GM12878 (cell line): Measurements from ENCODE around the gene C17orf50. TPM values are rescaled to one million over a fixed set of nuclear protein-coding genes. Genes with fewer than 3 reads are reported as not detected.

Experiments
- ATAC-seq: fragments of 200-7000 bp; cut with Tn5 transposase; 3 replicates; pipeline ENCODE4 v1.9.1; 2020; ENCODE audit warnings: mild to moderate bottlenecking, moderate library complexity
- BruUV-seq: library from RNA; stranded (reverse); fragments of 400-500 nt; replicated peaks from 2 replicates; lab custom pipeline; 2021; lab: Mats Ljungman, UMichigan
- CTCF ChIA-PET: fragments of 300-600 bp; sonication (Branson Sonifier 250); formaldehyde crosslinking; extraction: SDS; loops from one replicate; lab custom pipeline; 2021; ENCODE audit warnings: inconsistent platforms; lab: Yijun Ruan, JAX
- POLR2A ChIA-PET: fragments of 350-600 bp; formaldehyde crosslinking; extraction: SDS; loops from one replicate; lab custom pipeline; 2021; ENCODE audit warnings: inconsistent platforms; lab: Charles Lee
- RAD21 ChIA-PET: fragments of 300-600 bp; sonication (Branson Sonifier 250); formaldehyde crosslinking; loops from one replicate; lab custom pipeline; 2023; ENCODE audit warnings: antibody characterized with exemption; ENCODE audit not compliant: unreplicated experiment; lab: Charles Lee
- SMC1A ChIA-PET: fragments of 300-600 bp; sonication (Branson Sonifier 250); formaldehyde crosslinking; loops from one replicate; lab custom pipeline; 2023; ENCODE audit not compliant: unreplicated experiment, uncharacterized antibody; lab: Charles Lee
- DNase-seq: peaks from one replicate; pipeline ENCODE4 v3.0.0-alpha.2; 2011; ENCODE audit warnings: low read depth, low spot score
- FAIRE-seq: peaks from 3 replicates; lab custom pipeline; 2011; peaks lifted over from hg19 to GRCh38; lab: Jason Lieb, UNC
- H2AFZ ChIP-seq: 2 replicates; pipeline ENCODE4 v1.6.0; 2011; ENCODE audit warnings: low read depth, low read length, control low read depth; ENCODE audit not compliant: control insufficient read depth
- H3K27ac ChIP-seq: 2 replicates; pipeline ENCODE4 v1.5.1; 2011; ENCODE audit warnings: control low read depth; ENCODE audit not compliant: control insufficient read depth, insufficient read depth
- H3K27me3 ChIP-seq, 2 experiments: replicated peaks in 1 of 2; 2 replicates each; pipeline versions ENCODE4 v1.6.0 to v1.6.1; 2011; ENCODE audit warnings: low read length in 1 of 2; ENCODE audit not compliant: control insufficient read depth in 2 of 2, insufficient read depth in 2 of 2
- H3K36me3 ChIP-seq, 2 experiments: 2 replicates each; pipeline ENCODE4 v1.5.1; 2011; ENCODE audit warnings: low read length in 1 of 2; ENCODE audit not compliant: control insufficient read depth in 2 of 2, insufficient read depth in 2 of 2
- H3K4me1 ChIP-seq: 2 replicates; pipeline ENCODE4 v1.6.1; 2011; ENCODE audit warnings: mild to moderate bottlenecking, low read length, moderate library complexity, mixed read lengths; ENCODE audit not compliant: control insufficient read depth, insufficient read depth
- H3K4me2 ChIP-seq: 2 replicates; pipeline ENCODE4 v1.6.0; 2011; ENCODE audit warnings: control low read depth; ENCODE audit not compliant: control insufficient read depth, insufficient read depth
- H3K4me3 ChIP-seq: fragments of 200-600 bp; sonication (generic); 2 replicates; pipeline ENCODE4 v1.5.1; 2016
- H3K79me2 ChIP-seq: 2 replicates; pipeline ENCODE4 v1.6.0; 2011; ENCODE audit warnings: low read length; ENCODE audit not compliant: control insufficient read depth, insufficient read depth
- H3K9ac ChIP-seq: 2 replicates; pipeline ENCODE4 v1.8.0; 2011; ENCODE audit warnings: low read length, control low read depth, mixed read lengths; ENCODE audit not compliant: control insufficient read depth, insufficient read depth
- H3K9me3 ChIP-seq: replicated peaks from 3 replicates; pipeline ENCODE4 v1.5.1; 2011; ENCODE audit warnings: mild to moderate bottlenecking, low read length; ENCODE audit not compliant: control insufficient read depth, insufficient read depth
- H4K20me1 ChIP-seq: 2 replicates; pipeline ENCODE4 v1.6.0; 2011; ENCODE audit not compliant: control insufficient read depth, insufficient read depth
- BCLAF1 ChIP-seq: fragments of 450-650 bp; IDR thresholded peaks from 2 replicates; pipeline ENCODE4 v1.6.1; 2017; ENCODE audit warnings: antibody characterized with exemption, mild to moderate bottlenecking, moderate library complexity
- CREB1 ChIP-seq: IDR thresholded peaks from 2 replicates; pipeline ENCODE4 v1.6.1; 2012; ENCODE audit warnings: low read depth, mild to moderate bottlenecking, inconsistent platforms
- KLF5 ChIP-seq: fragments of 450-650 bp; IDR thresholded peaks from 2 replicates; pipeline ENCODE4 v1.6.1; 2014; ENCODE audit warnings: mild to moderate bottlenecking; ENCODE audit not compliant: partially characterized antibody
- PBX3 ChIP-seq: IDR thresholded peaks from 2 replicates; pipeline ENCODE4 v1.6.1; 2011; ENCODE audit warnings: mild to moderate bottlenecking, low read depth, low read length, moderate library complexity; ENCODE audit not compliant: insufficient replicate concordance
- SIN3A ChIP-seq: IDR thresholded peaks from 2 replicates; pipeline ENCODE4 v1.6.1; 2012; ENCODE audit warnings: low read depth, low read length, improper control_type of control experiment
- SRF ChIP-seq, 2 experiments: IDR thresholded peaks; 2 replicates each; pipeline ENCODE4 v1.6.1; 2011; ENCODE audit warnings: low read depth in 2 of 2, low read length in 2 of 2, mild to moderate bottlenecking in 1 of 2, moderate library complexity in 1 of 2
- TCF12 ChIP-seq: IDR thresholded peaks from 2 replicates; pipeline ENCODE4 v1.6.1; 2011; ENCODE audit warnings: low read depth, mild to moderate bottlenecking, low read length
- TCF7 ChIP-seq: IDR thresholded peaks from 2 replicates; pipeline ENCODE4 v1.6.1; 2014; ENCODE audit warnings: antibody characterized with exemption, borderline replicate concordance
- WGBS: methylation state at CpG from one replicate; pipeline ENCODE4 v1.1.6; 2016; ENCODE audit warnings: low lambda C conversion rate; ENCODE audit not compliant: insufficient replicate concordance, insufficient coverage; ENCODE audit errors: missing lambda C conversion rate; 5-methylcytosine and 5-hydroxymethylcytosine counted together
- in situ Hi-C: fragments of 300-500 bp; cut with MboI; formaldehyde crosslinking; loops from 9 replicates; pipeline ENCODE4 v1.14.3; 2018; ENCODE audit warnings: mixed read lengths
- intact Hi-C: fragments of 100-400 bp; cut with micrococcal nuclease; formaldehyde crosslinking; loops from one replicate; pipeline ENCODE4 v1.14.2; 2022; ENCODE audit not compliant: unreplicated experiment
- polyA plus RNA-seq, 11 experiments: library from polyadenylated mRNA; depleted of rRNA in 4 of 11; unstranded in 6 of 11; stranded (reverse) in 5 of 11; fragments of >200 nt; fragmentation: Nextera tagmentation in 4 of 11; fragmentation: Illumina TruSeq in 1 of 11; extraction: Ambion mirVana in 4 of 11; extraction: Trizol in 1 of 11; gene quantifications; 1 replicate in 1 of 11; 2 replicates in 10 of 11; pipeline versions ENCODE4 v1.2.1 to v1.2.3, GENCODE V29; 2011 to 2016; ENCODE audit warnings: inconsistent platforms in 2 of 11, missing spikeins in 2 of 11, low read depth in 1 of 11
- total RNA-seq, 4 experiments: library from RNA; depleted of rRNA in 3 of 4; stranded (reverse); fragments of >200 nt in 3 of 4; fragmentation: Illumina TruSeq in 1 of 4; extraction: Trizol in 1 of 4; gene quantifications; 2 replicates each; pipeline versions ENCODE4 v1.2.1 to v1.2.3, GENCODE V29; 2013 to 2021

Gene C17orf50
- total and polyA plus RNA-seq, 10 of the 15 experiments (the other 5 are each of a cell fraction or from before 2014, with no cell fraction given) = 0.16 TPM; not detected in 9

DNA sequence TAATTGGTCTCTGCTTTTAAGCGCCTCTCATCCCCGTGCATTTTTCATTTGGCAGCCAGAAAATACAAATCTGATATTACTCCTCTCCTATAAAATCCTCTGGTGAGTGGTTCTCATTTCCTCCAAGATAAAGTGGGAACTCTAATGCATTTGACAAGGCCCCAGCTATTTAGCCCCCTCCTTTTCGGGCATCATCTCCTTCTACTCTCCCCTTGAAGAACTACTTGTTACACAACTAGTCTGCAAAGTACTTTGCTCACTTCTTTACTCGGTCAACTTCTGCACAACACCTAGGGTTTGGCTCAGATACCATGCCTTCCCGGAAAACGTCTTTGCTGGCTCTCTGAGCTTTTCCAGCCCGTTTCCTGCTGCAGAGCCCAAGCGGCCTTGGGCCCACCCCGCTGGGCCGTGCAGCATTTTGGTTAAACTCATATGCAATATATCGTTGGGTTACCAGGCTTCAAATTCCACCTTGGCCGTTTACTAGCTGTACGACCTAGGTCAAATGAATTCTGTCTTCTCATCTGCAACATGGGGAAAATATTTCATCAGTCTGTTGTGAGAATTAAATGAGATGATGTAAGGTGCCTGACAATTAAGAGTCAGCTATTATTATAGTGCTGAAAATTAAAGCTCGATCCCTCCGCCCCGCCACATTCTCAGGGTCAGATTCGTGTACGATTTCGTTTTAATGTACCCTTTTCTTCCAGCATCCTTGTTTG, 47.7 kb downstream of the C17orf50 start:
- DNase-seq (no peak), FAIRE-seq (no peak)
- Histone ChIP-seq H3K9me3 (no peaks in the 10 kb centered on the region), H3K27ac (peak overlapping the region; percentile 94)
- RAD21 ChIA-PET = interaction anchor here (0.6 to 3.2 kb wide), 14 partner anchors 22 to 677 kb away, joined by 3 to 50 read pairs (median 4); partner anchors contain the start of genes CCL5, PEX12 and RDM1
- TF ChIP-seq SRF (IDR thresholded peaks at IDR 0.05; ENCODE audit: low read depth in 2 of 2, low read length in 2 of 2) = no peak
- TF ChIP-seq BCLAF1 = no peak
- no peak for TF ChIP-seq TCF12
- TF ChIP-seq KLF5 = no peak
- no peak for TF ChIP-seq PBX3
- no peak for TF ChIP-seq CREB1
- peak; percentile 40; the same call in 1 of the 2 replicates for TF ChIP-seq SIN3A
- TF ChIP-seq TCF7 = no peak
- TF ChIP-seq, all 136 proteins: peak for 1
- H4K20me1 ChIP-seq = peaks cover 2% of the 10 kb centered on the region; the same call in 1 of the 2 replicates
- intact Hi-C loops (loop anchor here (2.0 kb wide), 1 partner anchor 42 kb away; no protein-coding TSS in a partner anchor), in situ Hi-C loops (loop anchor here (5.0 kb wide), 1 partner anchor 41 kb away; no protein-coding TSS in a partner anchor)
- peak overlapping the region; percentile 84 for H3K9ac ChIP-seq
- peak overlapping the region; percentile 70 for H3K4me3 ChIP-seq
- ChIA-PET SMC1A (interaction anchor here (0.7 to 3.5 kb wide), 9 partner anchors 11 to 360 kb away, joined by 3 to 33 read pairs (median 4); partner anchors contain the start of genes CCL5 and SLFN13), POLR2A (interaction anchor here (0.5 to 3.2 kb wide), 10 partner anchors 19 to 736 kb away, joined by 3 to 24 read pairs (median 4); partner anchors contain the start of genes GGNBP2 and PEX12), CTCF (interaction anchor here (0.7 to 11.6 kb wide), 20 partner anchors 9 to 677 kb away, joined by 3 to 220 read pairs (median 4); partner anchors contain the start of genes C17orf50 and SLFN12L)
- H3K36me3 ChIP-seq = 0 out of 4 replicates have a peak, but pooled peaks cover 0 to 2% of the 10 kb centered on the region in 2 experiments
- H3K27me3 ChIP-seq = no peaks in the 10 kb centered on the region
- peak overlapping the region; percentile 99 for H2AFZ ChIP-seq
- WGBS = 20% methylated on average over 19 of the region's 19 CpGs
- peaks cover 43% of the 10 kb centered on the region for H3K79me2 ChIP-seq
- H3K4me1 ChIP-seq = peaks cover 4% of the 10 kb centered on the region
- TSS peak; percentile 96 for BruUV-seq
- peak overlapping the region; percentile 88 for H3K4me2 ChIP-seq
- ATAC-seq = no peak
